ENCODE measurements around the gene MS4A4A.
"Not testable (repeated sequence)": the region's sequence is repeated elsewhere in the genome, so short reads cannot be mapped to it uniquely, and the experiment has no call there.

MS4A4A gene

GRCh38 chr11:60288531-60288930 lies 8.1 kb downstream of the MS4A4A start:
- Histone ChIP-seq H3K9ac (no peak overlapping the region), H3K36me3 (ENCODE audit: insufficient read depth) (no peaks in the 10 kb centered on the region), H3K4me1 (ENCODE audit: low read depth, poor library complexity, severe bottlenecking) (no peaks in the 10 kb centered on the region), H3K4me2 (no peak overlapping the region), H3K27ac (no peak overlapping the region), H3K4me3 (IDR thresholded peaks at IDR 0.05; ENCODE audit: insufficient read depth, low read depth, low read length) (no peak overlapping the region), H3K27me3 (ENCODE audit: insufficient read depth, low read depth) (no peaks in the 10 kb centered on the region), H3K79me2 (ENCODE audit: insufficient read depth, low read depth) (no peaks in the 10 kb centered on the region), H2AFZ (ENCODE audit: low read depth) (no peak overlapping the region), H4K20me1 (ENCODE audit: insufficient read depth) (no peaks in the 10 kb centered on the region)
- no peak for TF ChIP-seq CTCF (conservative IDR thresholded peaks at IDR 0.05; ENCODE audit: low read depth, low read length)

GRCh38 chr11:60292145-60292544 lies 11.7 kb downstream of the MS4A4A start:
- H3K4me1 ChIP-seq (ENCODE audit: low read depth, poor library complexity, severe bottlenecking): no peaks in the 10 kb centered on the region

GRCh38 chr11:60301178-60301577 lies 20.7 kb downstream of the MS4A4A start:
- Histone ChIP-seq H3K27me3 (ENCODE audit: insufficient read depth, low read depth) (no peaks in the 10 kb centered on the region), H4K20me1 (ENCODE audit: insufficient read depth) (no peaks in the 10 kb centered on the region), H3K4me1 (ENCODE audit: low read depth, poor library complexity, severe bottlenecking) (no peaks in the 10 kb centered on the region), H3K27ac (no peak overlapping the region), H3K4me3 (IDR thresholded peaks at IDR 0.05; ENCODE audit: insufficient read depth, low read depth, low read length) (no peak overlapping the region), H3K4me2 (no peak overlapping the region), H2AFZ (ENCODE audit: low read depth) (no peak overlapping the region), H3K9ac (no peak overlapping the region), H3K36me3 (ENCODE audit: insufficient read depth) (no peaks in the 10 kb centered on the region), H3K79me2 (ENCODE audit: insufficient read depth, low read depth) (no peaks in the 10 kb centered on the region)
- TF ChIP-seq CTCF (conservative IDR thresholded peaks at IDR 0.05; ENCODE audit: low read depth, low read length): no peak

More at GRCh38 chr11:60292145-60292544, 11.7 kb downstream of the MS4A4A start:
- TF ChIP-seq CTCF (conservative IDR thresholded peaks at IDR 0.05; ENCODE audit: low read depth, low read length): no peak
- Histone ChIP-seq H3K9ac (no peak overlapping the region), H3K79me2 (ENCODE audit: insufficient read depth, low read depth) (no peaks in the 10 kb centered on the region), H4K20me1 (ENCODE audit: insufficient read depth) (no peaks in the 10 kb centered on the region), H2AFZ (ENCODE audit: low read depth) (no peak overlapping the region), H3K27ac (no peak overlapping the region), H3K4me3 (IDR thresholded peaks at IDR 0.05; ENCODE audit: insufficient read depth, low read depth, low read length) (no peak overlapping the region), H3K36me3 (ENCODE audit: insufficient read depth) (no peaks in the 10 kb centered on the region), H3K4me2 (no peak overlapping the region), H3K27me3 (ENCODE audit: insufficient read depth, low read depth) (no peaks in the 10 kb centered on the region)

- not testable (repeated sequence) for H3K9ac ChIP-seq; H3K27ac ChIP-seq; H4K20me1 ChIP-seq (ENCODE audit: insufficient read depth); H3K4me2 ChIP-seq; H3K79me2 ChIP-seq (ENCODE audit: insufficient read depth, low read depth); H3K36me3 ChIP-seq (ENCODE audit: insufficient read depth); H3K4me1 ChIP-seq (ENCODE audit: low read depth, poor library complexity, severe bottlenecking); H2AFZ ChIP-seq (ENCODE audit: low read depth); H3K4me3 ChIP-seq (IDR thresholded peaks at IDR 0.05; ENCODE audit: insufficient read depth, low read depth, low read length); H3K27me3 ChIP-seq (ENCODE audit: insufficient read depth, low read depth)
These were observed 21.4 kb downstream of the MS4A4A start for GRCh38 chr11:60301884-60302283.

- H3K4me1 ChIP-seq (ENCODE audit: low read depth, poor library complexity, severe bottlenecking): no peaks in the 10 kb centered on the region
- H3K79me2 ChIP-seq (ENCODE audit: insufficient read depth, low read depth): no peaks in the 10 kb centered on the region
- H3K4me3 ChIP-seq (IDR thresholded peaks at IDR 0.05; ENCODE audit: insufficient read depth, low read depth, low read length): no peak overlapping the region
- H3K27me3 ChIP-seq (ENCODE audit: insufficient read depth, low read depth): no peaks in the 10 kb centered on the region
- H2AFZ ChIP-seq (ENCODE audit: low read depth): no peak overlapping the region
- no peak overlapping the region for H3K9ac ChIP-seq
- H3K36me3 ChIP-seq (ENCODE audit: insufficient read depth): no peaks in the 10 kb centered on the region
- no peak for TF ChIP-seq CTCF (conservative IDR thresholded peaks at IDR 0.05; ENCODE audit: low read depth, low read length)
- H4K20me1 ChIP-seq (ENCODE audit: insufficient read depth): no peaks in the 10 kb centered on the region
- no peak overlapping the region for H3K27ac ChIP-seq
- no peak overlapping the region for H3K4me2 ChIP-seq
These were observed 23.2 kb downstream of the MS4A4A start for GRCh38 chr11:60303661-60304060.
